Amniotic epithelial cell (primary cell): Measurements from ENCODE around the gene PITPNM3.

Source experiments
- DNase-seq: peaks from one replicate; pipeline ENCODE4 v3.0.0-alpha.2; 2010; ENCODE audit warnings: low read depth

Gene PITPNM3

DNA sequence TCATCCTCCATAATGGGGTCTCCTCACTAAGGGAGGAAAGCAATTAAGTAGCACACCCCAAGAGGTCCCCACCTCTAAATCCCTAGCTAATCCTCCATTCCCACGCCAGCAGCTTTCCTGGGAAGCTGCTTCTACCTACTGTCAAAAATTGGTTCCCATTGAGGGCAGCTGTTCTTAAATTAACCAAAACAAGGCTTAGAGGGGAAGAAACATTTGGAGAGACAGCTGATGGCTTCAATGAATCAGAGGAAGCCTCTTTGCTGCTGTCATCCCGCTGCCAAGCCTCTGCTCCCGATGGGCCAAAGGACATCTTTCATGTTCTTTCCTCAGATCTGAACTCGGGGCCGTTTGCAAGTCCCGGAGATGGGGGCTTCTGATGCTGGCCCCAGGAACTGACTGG is 148.1 kb downstream of the PITPNM3 start:
- no peak for DNase-seq

- peak; percentile 7 for DNase-seq
Observed at GRCh38 chr17:6402258-6402657, 154.1 kb downstream of the PITPNM3 start.
